ENCODE measurements around the gene GRIN2B.

GRIN2B gene

GRCh38 chr12:13956060-13956590, 25.3 kb downstream of the GRIN2B start:
- no peak for DNase-seq (ENCODE audit: low spot score)

GRCh38 chr12:13952096-13952495, 29.3 kb downstream of the GRIN2B start:
- no peak for DNase-seq (ENCODE audit: low spot score)

GRCh38 chr12:13950502-13950901, 30.9 kb downstream of the GRIN2B start:
- no peak for DNase-seq (ENCODE audit: low spot score)

- no peak for DNase-seq (ENCODE audit: low spot score)
Observed at GRCh38 chr12:13948621-13949020, 32.8 kb downstream of the GRIN2B start.

GRCh38 chr12:13947276-13947946, 34.0 kb downstream of the GRIN2B start:
- DNase-seq (ENCODE audit: low spot score): no peak

- DNase-seq (ENCODE audit: low spot score): no peak
Observed at GRCh38 chr12:13945641-13946040, 35.8 kb downstream of the GRIN2B start.

GRCh38 chr12:13945236-13945635, 36.2 kb downstream of the GRIN2B start:
- no peak for DNase-seq (ENCODE audit: low spot score)

- DNase-seq (ENCODE audit: low spot score): no peak
Observed at GRCh38 chr12:13942826-13943225, 38.6 kb downstream of the GRIN2B start.

GRCh38 chr12:13941258-13942249, 39.8 kb downstream of the GRIN2B start:
- DNase-seq (ENCODE audit: low spot score): peak; percentile 22

GRCh38 chr12:13940335-13940865, 41.0 kb downstream of the GRIN2B start:
- no peak for DNase-seq (ENCODE audit: low spot score)

- no peak for DNase-seq (ENCODE audit: low spot score)
Observed at GRCh38 chr12:13937735-13938134, 43.7 kb downstream of the GRIN2B start.

- DNase-seq (ENCODE audit: low spot score): no peak
Observed at GRCh38 chr12:13935169-13935568, 46.2 kb downstream of the GRIN2B start.

Measured in activated CD4-positive, alpha-beta T cell treated with anti-CD3 and anti-CD28 coated beads, Interleukin-2, Interleukin-4, amounts not matched to agents 100 ng/mL and 50 ng/mL, durations not matched to agents 16 hours and 8 hours (primary cell).